ENCODE data around the gene RAB36.

GRCh38 chr22:23179381-23180299 is 34.4 kb downstream of the RAB36 start:
- TF ChIP-seq CTCF (conservative IDR thresholded peaks at IDR 0.05; ENCODE audit: low read depth, low read length), result no peak
- TF ChIP-seq EZH2 (IDR thresholded peaks at IDR 0.05; ENCODE audit: low read length, unreplicated experiment), result no peak

Measured in PC-3 (cell line).